PC-9 (cell line): ENCODE measurements around the gene STARD13. TPM values are rescaled to one million over a fixed set of nuclear protein-coding genes. Genes with fewer than 3 reads are reported as not detected.

ENCODE experiments used
- BruUV-seq: library from RNA; stranded (reverse); fragments of 400-500 nt; replicated peaks from 2 replicates; lab custom pipeline; 2021; lab: Mats Ljungman, UMichigan
- CTCF ChIA-PET: fragments of 300-600 bp; sonication (Branson Sonifier 250); formaldehyde crosslinking; loops from one replicate; lab custom pipeline; 2022; ENCODE audit warnings: antibody characterized with exemption; lab: Charles Lee
- POLR2A ChIA-PET: fragments of 300-600 bp; sonication (Branson Sonifier 250); formaldehyde crosslinking; loops from one replicate; lab custom pipeline; 2022; ENCODE audit warnings: antibody characterized with exemption; ENCODE audit not compliant: unreplicated experiment; lab: Charles Lee
- DNase-seq, 2 experiments: peaks; one replicate each; pipeline versions ENCODE4 v3.0.0 to v3.0.0-alpha.2; 2015 to 2022; ENCODE audit warnings: mixed read lengths in 1 of 2
- H2AFZ ChIP-seq: fragments of 200-600 bp; sonication (generic); 2 replicates; pipeline ENCODE4 v1.8.1; 2017; ENCODE audit warnings: antibody characterized with exemption
- H3F3A ChIP-seq: fragments of 200-600 bp; sonication (generic); 2 replicates; pipeline ENCODE4 v1.8.1; 2017; ENCODE audit warnings: antibody characterized with exemption, mild to moderate bottlenecking, low read depth; ENCODE audit not compliant: insufficient read depth
- H3K27ac ChIP-seq: fragments of 200-600 bp; sonication (generic); 2 replicates; pipeline ENCODE4 v1.6.1; 2016; ENCODE audit warnings: mixed run types
- H3K27me3 ChIP-seq: fragments of 200-600 bp; sonication (generic); 2 replicates; pipeline ENCODE4 v1.6.1; 2016; ENCODE audit warnings: low read depth, mixed run types; ENCODE audit not compliant: insufficient read depth
- H3K36me3 ChIP-seq: fragments of 200-600 bp; sonication (generic); 2 replicates; pipeline ENCODE4 v1.6.1; 2016; ENCODE audit warnings: low read depth, mixed run types
- H3K4me1 ChIP-seq: fragments of 200-600 bp; sonication (generic); replicated peaks from 2 replicates; pipeline ENCODE4 v1.6.1; 2016; ENCODE audit warnings: mixed run types; ENCODE audit not compliant: insufficient read depth
- H3K4me2 ChIP-seq: fragments of 200-600 bp; sonication (generic); 2 replicates; pipeline ENCODE4 v1.6.1; 2017; ENCODE audit warnings: mixed run types
- H3K4me3 ChIP-seq: fragments of 200-600 bp; sonication (generic); 2 replicates; pipeline ENCODE4 v1.6.1; 2016; ENCODE audit warnings: mixed run types
- H3K79me2 ChIP-seq: fragments of 200-600 bp; sonication (generic); 2 replicates; pipeline ENCODE4 v1.6.1; 2017; ENCODE audit warnings: low read depth, mixed run types
- H3K9me2 ChIP-seq: fragments of 200-600 bp; sonication (generic); 2 replicates; pipeline ENCODE4 v1.8.1; 2017; ENCODE audit warnings: mild to moderate bottlenecking; ENCODE audit not compliant: insufficient read depth
- H3K9me3 ChIP-seq: fragments of 200-600 bp; sonication (generic); 2 replicates; pipeline ENCODE4 v1.8.1; 2016; ENCODE audit warnings: low read depth; ENCODE audit not compliant: insufficient read depth
- H4K20me1 ChIP-seq: fragments of 200-600 bp; sonication (generic); 2 replicates; pipeline ENCODE4 v1.8.1; 2017; ENCODE audit not compliant: insufficient read depth
- CTCF ChIP-seq: fragments of 200-600 bp; sonication (generic); conservative IDR thresholded peaks from 2 replicates; pipeline ENCODE4 v1.6.1; 2017; ENCODE audit warnings: mixed run types, antibody characterized with exemption, mild to moderate bottlenecking, moderate library complexity
- EZH2 ChIP-seq: fragments of 200-600 bp; sonication (generic); IDR thresholded peaks from 2 replicates; pipeline ENCODE4 v1.8.0; 2017; ENCODE audit warnings: antibody characterized with exemption, low read depth
- intact Hi-C: fragments of 100-400 bp; cut with micrococcal nuclease; formaldehyde crosslinking; loops from one replicate; pipeline ENCODE4 v1.10.0; 2022; ENCODE audit not compliant: unreplicated experiment
- total RNA-seq: library from RNA; stranded (reverse); gene quantifications from 2 replicates; pipeline ENCODE4 v1.2.3, GENCODE V29; 2021

STARD13 gene
- total RNA-seq, 1 experiment from 2014 or later: 19.6 TPM

- H3K79me2 ChIP-seq: peaks cover 53% of the 10 kb centered on the region
- peak overlapping the region; percentile 83 for H3K4me2 ChIP-seq
- peaks cover 48% of the 10 kb centered on the region for H3F3A ChIP-seq
- intact Hi-C loops: no loop called here
- ChIA-PET POLR2A (no interaction called here), CTCF (no interaction called here)
- H3K4me3 ChIP-seq: peak overlapping the region; percentile 94; the same call in 1 of the 2 replicates
- H3K27ac ChIP-seq: no peak overlapping the region
- no peaks in the 10 kb centered on the region for H3K9me2 ChIP-seq
- no peaks in the 10 kb centered on the region for H3K27me3 ChIP-seq
- H4K20me1 ChIP-seq: no peaks in the 10 kb centered on the region
- H3K4me1 ChIP-seq: peaks cover 72% of the 10 kb centered on the region
- H2AFZ ChIP-seq: no peak overlapping the region
- H3K9me3 ChIP-seq: peaks cover 3% of the 10 kb centered on the region; the same call in 1 of the 2 replicates
- peaks cover 13% of the 10 kb centered on the region for H3K36me3 ChIP-seq
- no peak for DNase-seq
- no TSS peak for BruUV-seq
- TF ChIP-seq CTCF: no peak
- no peak for TF ChIP-seq EZH2
These were observed 2.2 kb downstream of the STARD13 start for GRCh38 chr13:33283195-33283911.

GRCh38 chr13:33281951-33282595, 3.5 kb downstream of the STARD13 start:
- peaks cover 3% of the 10 kb centered on the region; the same call in 1 of the 2 replicates for H3K9me3 ChIP-seq

More at GRCh38 chr13:33281951-33282595, 3.5 kb downstream of the STARD13 start:
- POLR2A ChIA-PET: no interaction called here
- BruUV-seq: no TSS peak
- CTCF ChIA-PET: no interaction called here
- H3K27ac ChIP-seq: peak overlapping the region; percentile 93; the same call in 1 of the 2 replicates
- intact Hi-C loops: no loop called here
- no peak for TF ChIP-seq CTCF
- no peak for TF ChIP-seq EZH2
- H2AFZ ChIP-seq: no peak overlapping the region
- peak overlapping the region; percentile 94; the same call in 1 of the 2 replicates for H3K4me3 ChIP-seq
- peaks cover 24% of the 10 kb centered on the region for H3K36me3 ChIP-seq
- H3K4me1 ChIP-seq: peaks cover 75% of the 10 kb centered on the region
- peak overlapping the region; percentile 83 for H3K4me2 ChIP-seq
- peaks cover 65% of the 10 kb centered on the region for H3K79me2 ChIP-seq
- H4K20me1 ChIP-seq: no peaks in the 10 kb centered on the region
- no peak for DNase-seq
- no peaks in the 10 kb centered on the region for H3K9me2 ChIP-seq
- peaks cover 48% of the 10 kb centered on the region for H3F3A ChIP-seq
- H3K27me3 ChIP-seq: no peaks in the 10 kb centered on the region
